Smooth muscle cell of the pulmonary artery (primary cell): ENCODE data around the gene GID8. TPM values are rescaled to one million over a fixed set of nuclear protein-coding genes. Genes with fewer than 3 reads are reported as not detected.

Experiments used
- total RNA-seq: library from RNA; depleted of rRNA; stranded (reverse); fragments of >200 nt; gene quantifications from 2 replicates; pipeline ENCODE4 v1.2.3, GENCODE V29; 2014

The GID8 gene
- 29.0 and 35.4 TPM in 2 replicates for total RNA-seq

DNA sequence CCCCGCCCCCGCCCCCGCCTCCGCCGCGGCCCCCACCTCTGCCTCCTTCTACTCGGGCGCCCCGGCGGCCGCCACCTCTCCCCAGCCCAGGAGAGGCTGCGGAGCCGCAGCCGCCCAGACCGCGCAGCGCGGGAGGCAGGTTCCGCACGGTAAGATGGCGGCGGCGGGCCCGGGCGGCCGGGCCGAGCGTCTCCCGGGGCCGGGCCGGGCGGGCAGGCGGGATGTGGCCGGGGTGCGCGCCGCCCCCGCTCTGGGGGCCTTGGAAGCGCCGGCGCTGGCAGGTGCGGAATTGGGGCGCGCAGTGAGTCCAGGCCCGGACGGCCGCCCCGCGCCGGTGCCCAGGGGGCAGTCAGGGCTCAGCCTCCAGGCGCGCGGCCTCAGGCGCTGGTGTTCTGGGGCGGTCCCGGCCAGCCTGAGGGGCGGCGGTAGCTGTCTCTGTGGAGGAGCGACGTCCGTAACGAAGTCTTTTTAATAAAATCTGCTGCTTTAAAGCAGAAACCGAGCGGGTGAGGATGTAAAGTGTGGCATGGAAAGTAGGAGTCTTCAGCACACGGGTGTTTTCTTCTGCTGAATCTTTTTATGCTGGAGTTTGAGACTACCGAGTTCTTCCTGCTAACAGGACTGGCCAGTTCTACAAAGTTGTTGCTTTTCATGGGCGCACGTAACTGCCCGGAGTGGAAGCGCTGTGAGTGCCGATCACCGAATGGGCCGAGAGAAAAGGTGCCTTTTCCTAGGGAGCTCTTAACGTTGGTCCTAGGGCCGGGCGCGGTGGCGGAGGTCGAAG is at the start of gene GID8:
Gene GID8, plus strand, starts transcription at position 43 of the 784 bp plus-strand sequence. CDS start 3,356 bp downstream, outside the sequence.

DNA sequence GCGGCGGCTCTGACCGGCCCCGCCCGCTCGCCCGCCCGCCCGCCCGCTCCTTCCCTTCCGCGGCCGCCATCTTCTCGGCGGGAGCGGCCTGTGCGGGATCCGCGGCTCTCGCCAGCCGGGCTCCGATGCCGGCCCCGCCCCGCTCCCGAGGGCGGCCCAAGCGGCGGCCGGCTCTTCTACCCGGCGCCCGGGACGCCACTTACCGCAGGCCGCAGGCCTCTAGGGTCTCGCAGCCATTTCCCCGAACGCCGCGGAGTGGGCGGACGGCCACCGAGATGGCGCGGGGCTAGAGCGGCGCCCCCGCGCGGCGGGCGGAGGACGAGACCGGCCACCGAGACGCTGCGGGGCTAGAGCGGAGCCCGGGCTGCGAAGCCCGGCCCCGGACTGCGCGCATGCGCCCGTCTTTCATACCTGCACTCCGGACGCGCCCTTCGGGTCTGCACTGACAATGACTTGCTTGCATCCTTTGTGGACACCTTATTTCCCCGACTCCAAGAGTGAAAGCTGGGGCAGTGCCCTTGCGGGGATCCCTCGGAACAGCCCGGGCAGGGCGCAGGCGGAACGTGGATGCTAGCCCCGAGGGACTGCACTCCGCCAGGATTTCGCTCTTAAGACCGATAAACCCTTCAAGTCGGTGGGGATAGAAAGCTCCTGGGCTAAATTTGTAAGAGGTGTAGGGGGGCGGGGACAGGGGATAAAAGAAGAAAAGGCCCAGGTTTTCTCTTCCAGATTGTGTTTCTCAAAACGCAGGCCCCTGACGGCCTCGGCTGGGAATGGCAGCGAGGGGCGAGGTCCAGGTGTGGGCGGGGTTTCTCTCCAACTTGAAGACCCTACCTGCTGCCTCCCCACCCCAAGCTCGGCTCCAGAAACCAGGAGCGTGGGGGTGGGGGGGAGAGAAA is 11.5 kb upstream of the GID8 start, which contains the start of gene DIDO1:
Gene DIDO1, minus strand, starts transcription at position 277 of the 899 bp plus-strand sequence.

GRCh38 chr20:62952373-62952967 is 14.5 kb downstream of the GID8 start, which contains the start of gene SLC17A9:
TSS of gene SLC17A9 (plus strand) at chr20:62952709. CDS start at chr20:62952831, 122 bp downstream.

Other genes starting within 250 kb of the GID8 start
- gene NTSR1, start 229.3 kb upstream of the GID8 start, total RNA-seq = 0.03 and 0.07 TPM in 2 replicates
- 12.8 and 16.4 TPM in 2 replicates for gene MRGBP, start 141.7 kb upstream of the GID8 start, total RNA-seq
- 22.6 and 26.8 TPM in 2 replicates for gene OGFR, start 133.3 kb upstream of the GID8 start, total RNA-seq
- 0.39 and 0.50 TPM in 2 replicates for gene COL9A3, start 121.1 kb upstream of the GID8 start, total RNA-seq
- 17.0 and 19.5 TPM in 2 replicates for gene TCFL5, start 76.3 kb upstream of the GID8 start, total RNA-seq
- gene DIDO1, start 11.6 kb upstream of the GID8 start, total RNA-seq = 32.8 and 37.2 TPM in 2 replicates
- gene SLC17A9, start 14.6 kb downstream of the GID8 start, total RNA-seq = 21.0 and 25.4 TPM in 2 replicates
- not detected in 2 replicates for gene BHLHE23, start 68.8 kb downstream of the GID8 start, total RNA-seq